HG03025 (cell line): ENCODE data around the gene SCN8A.

Source experiments
- ATAC-seq: cut with Tn5 transposase; IDR thresholded peaks from one replicate; pipeline ENCODE4 v1.9.1; 2021; ENCODE audit warnings: mild to moderate bottlenecking, moderate library complexity; ENCODE audit not compliant: unreplicated experiment, low FRiP score

Gene SCN8A

DNA sequence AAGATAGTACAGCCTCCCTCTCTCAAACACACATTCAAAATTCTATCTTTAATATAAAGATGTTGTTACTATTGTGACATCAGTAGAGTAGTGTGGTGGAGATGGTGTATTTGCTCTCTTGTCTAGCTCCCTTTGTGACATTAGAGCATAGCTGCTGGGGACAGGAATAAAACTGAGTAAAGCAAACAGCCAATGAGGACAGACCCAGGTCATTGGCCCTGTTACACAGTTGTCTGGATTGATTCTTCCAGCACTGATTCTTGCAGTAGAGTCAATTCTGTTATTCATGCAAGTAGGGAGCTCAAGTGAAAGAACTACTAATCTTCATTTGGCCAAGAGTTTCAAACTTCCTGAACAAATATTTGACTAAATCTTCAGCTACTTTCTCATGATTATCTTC is 72.4 kb downstream of the SCN8A start:
- ATAC-seq = no peak

GRCh38 chr12:51666696-51667095 is 75.7 kb downstream of the SCN8A start:
- ATAC-seq = no peak

DNA sequence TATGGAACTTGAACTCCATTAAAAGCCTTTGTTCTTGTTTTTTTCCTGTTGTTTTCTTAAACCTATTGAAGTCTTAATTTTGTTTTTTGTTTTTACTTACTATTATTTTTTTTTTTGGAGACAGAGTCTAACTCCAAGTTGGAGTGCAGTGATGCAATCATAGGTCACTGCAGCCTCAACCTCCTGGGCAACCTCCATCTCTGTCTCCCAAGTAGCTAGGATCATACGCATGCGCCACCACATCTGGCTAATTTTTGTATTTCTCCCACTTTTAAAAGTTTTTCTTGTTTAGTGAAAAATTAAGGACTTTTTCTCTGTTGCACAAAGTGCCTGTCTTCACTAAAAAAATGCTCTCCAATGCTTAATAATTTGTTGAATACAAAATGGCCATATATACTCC is 76.2 kb downstream of the SCN8A start:
- ATAC-seq = no peak

- no peak for ATAC-seq
Measured at GRCh38 chr12:51669271-51669670, 78.2 kb downstream of the SCN8A start.

GRCh38 chr12:51669996-51670395 is 79.0 kb downstream of the SCN8A start:
- ATAC-seq = no peak

DNA sequence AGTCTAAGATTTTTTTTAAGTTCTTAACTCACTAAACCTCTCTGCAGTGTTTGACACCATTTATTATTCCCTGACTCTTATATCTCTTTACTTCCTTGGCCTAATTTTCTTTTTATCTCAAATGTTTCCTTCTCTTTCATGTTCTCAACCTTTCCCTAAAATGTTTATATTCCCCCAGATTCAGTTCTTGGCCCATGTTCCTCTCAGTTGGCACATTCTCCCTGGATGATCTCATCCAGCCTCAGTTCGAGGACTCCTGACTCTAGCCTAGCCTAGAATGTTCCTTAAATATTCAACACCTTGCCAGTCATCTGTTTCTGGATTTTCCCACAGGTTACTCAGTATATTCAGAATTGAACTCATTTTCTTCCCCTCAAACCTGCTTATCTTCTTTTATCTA is 81.3 kb downstream of the SCN8A start:
- no peak for ATAC-seq

DNA sequence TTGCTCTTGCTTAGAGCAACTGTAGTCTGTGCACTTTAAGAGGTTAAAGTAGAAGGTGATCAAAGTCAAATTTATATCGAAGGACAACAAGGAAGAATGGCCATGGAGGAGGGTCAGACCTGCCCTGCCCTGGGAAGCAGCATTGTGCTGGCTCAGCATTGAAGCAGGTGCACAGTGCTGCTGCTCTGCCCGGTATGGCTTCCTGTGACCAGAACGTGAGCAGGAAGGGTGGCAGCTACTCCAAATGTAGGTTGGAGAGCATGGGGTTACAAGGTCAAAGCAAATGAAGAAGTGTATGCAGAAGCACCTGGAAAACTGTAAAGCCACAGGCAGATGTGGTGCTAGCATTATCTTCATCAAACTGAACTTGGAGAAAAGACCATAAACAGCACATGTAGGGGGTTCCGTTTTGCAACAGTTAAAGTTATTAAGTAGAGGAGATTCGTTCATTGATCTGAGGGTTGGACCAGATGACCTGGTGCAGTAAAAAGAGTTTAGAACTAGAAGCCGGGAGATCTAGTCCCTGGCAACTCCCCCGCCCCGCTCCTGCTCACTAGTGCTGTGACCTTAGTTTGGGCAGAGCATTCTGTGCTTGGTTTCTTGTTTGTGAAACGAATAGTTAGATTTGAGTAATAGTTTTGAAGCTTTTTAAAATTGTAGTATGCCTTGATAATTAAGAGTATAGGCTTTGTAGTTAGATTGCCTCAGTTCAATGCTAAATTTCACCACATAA is 84.2 kb downstream of the SCN8A start:
- ATAC-seq = no peak

DNA sequence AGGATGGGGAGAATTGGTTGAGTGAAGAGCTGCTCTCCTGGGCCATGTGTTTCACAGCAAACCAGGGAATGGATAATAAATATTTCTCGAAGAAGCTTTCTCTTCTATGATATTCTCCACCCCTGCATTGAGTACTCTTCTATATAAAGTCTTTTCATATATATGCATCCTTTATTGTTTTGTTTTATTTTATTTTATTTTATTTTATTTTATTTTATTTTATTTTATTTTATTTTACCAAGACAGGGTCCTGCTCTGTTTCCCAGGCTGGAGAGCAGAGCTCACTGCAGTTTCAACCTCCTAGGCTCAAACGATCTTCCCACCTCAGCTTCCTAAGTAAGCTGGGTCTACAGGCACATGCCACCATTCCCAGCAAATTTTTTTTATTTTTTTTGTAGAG is 85.8 kb downstream of the SCN8A start:
- ATAC-seq = no peak

GRCh38 chr12:51677284-51677968 is 86.4 kb downstream of the SCN8A start:
- ATAC-seq = no peak

DNA sequence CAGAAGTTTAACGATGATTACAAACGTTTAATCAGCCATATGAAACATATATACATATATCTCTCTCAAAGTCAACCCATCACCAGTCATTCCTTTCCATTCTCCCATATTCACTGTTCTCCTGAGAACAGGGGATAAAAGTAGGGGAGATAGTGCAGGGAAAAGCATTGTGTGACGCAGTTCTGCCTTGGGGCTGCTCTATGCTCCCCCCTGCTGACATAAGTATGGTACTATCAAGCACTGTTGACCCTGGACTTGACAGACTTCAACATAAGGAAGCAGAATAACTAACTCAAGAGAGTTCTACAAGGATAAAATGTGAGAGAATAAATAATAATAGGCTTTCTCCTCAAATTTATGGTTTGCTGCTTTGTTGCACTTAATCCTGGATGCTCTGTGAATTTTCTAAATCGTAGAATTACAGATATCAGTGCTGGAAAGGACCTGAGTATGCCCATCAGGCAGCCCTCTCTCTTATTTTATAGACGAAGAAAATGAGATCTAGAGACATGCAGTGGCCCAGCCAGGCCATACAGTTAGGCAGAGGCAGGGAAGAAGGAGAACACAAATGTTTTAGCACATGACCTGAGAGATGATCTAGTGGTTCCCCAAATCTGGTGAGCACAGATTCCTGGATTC is 87.2 kb downstream of the SCN8A start:
- no peak for ATAC-seq

GRCh38 chr12:51682981-51683380 is 91.9 kb downstream of the SCN8A start:
- ATAC-seq = no peak

DNA sequence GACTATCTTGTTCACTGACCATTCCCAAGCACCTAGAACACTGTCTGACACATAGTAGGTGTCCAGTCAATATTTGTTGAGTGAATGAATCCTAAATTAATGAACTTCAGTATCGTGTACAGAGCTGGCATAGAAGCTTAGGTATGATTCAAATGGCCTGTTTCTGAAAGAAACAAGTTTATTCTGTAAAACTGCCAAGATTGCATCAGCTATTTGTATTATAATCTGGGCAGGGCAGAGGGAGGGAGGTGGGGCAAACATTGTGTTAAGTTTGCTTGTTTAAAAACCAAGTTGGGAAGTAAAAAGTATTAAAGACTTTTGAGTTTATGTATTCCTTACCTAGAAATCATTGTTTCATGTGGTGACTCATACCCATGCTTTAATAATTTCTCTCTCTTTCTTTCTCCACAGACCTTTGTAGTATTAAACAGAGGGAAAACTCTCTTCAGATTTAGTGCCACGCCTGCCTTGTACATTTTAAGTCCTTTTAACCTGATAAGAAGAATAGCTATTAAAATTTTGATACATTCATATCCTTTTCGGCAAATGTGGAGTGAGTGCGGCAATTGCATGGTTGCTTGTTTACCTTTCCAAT is 92.8 kb downstream of the SCN8A start:
- ATAC-seq = no peak

DNA sequence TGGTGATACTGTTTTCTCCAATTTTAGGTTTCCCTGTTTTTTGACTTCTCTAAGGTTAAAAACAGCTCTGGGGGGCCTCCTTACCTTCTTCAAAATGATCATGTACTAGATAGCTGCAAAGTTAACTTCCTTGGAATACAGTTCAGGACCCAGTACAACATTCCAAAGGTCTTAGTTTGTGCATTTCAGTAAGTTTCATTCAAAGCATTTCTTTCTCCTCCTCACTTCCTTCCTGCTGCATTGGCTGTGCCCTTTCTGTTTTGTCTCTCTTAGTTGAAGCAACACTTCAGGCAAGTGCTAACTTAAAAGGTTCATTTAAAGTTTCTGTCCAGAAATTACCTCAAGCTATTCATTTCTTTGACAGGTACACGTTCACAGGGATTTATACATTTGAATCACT is 95.7 kb downstream of the SCN8A start:
- no peak for ATAC-seq

- no peak for ATAC-seq
Measured at GRCh38 chr12:51687177-51687576, 96.1 kb downstream of the SCN8A start.

DNA sequence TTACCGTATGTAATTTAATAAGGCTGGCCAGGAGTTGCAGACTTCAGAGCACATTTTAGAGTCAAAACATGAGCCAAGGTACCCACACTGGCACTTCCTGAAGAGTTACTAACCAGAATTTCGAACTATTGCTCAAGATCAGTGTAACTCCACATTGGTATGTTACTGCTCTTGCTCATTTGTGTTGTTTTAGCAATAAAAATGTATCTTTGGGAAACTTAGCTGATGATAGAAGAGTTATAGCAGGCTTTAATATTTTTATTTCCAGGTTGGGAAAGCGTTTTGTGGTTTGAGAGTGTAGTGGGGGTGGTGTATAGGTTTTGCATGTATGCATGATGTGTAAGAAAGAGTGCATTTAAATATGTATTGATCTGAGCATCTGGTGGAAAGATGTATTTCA is 96.6 kb downstream of the SCN8A start:
- no peak for ATAC-seq

DNA sequence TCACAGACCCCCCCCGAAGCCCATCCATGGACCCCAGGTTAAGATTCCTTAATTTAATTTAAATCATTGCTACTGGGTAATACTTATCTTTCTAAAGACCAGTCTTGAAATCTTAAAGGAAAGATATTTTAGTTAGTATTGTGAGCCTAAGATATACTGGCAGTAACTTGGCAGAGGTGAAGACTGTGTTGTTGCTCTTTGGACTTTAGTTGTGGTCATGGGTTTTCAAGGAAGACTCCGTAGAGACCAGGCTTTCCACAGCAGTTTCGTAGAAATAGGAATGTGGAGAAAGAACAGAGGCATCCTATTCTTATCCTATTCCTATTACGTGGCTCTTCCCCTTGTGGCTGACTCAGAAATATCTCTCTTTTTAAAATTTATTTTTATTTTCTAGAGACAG is 99.0 kb downstream of the SCN8A start:
- ATAC-seq = no peak

- no peak for ATAC-seq
Measured at GRCh38 chr12:51692016-51692415, 101.0 kb downstream of the SCN8A start.

DNA sequence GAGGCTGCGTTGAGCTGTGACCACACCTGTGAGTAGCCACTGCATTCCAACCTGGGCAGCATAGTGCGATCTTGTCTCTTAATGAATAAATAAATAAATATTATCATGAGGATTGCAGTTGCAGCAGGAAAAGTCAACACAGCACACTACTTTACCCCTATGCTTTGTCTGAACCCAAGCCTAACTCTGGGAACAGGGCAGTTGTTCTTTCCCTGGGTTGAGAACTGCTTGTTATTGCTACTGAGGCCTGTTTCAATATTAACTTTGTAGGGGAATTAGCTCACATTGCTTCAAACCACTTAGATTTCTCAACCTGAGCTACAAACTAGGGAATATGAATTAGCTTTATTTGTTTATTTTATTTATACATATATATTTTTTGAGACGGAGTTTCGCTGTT is 102.5 kb downstream of the SCN8A start:
- no peak for ATAC-seq

DNA sequence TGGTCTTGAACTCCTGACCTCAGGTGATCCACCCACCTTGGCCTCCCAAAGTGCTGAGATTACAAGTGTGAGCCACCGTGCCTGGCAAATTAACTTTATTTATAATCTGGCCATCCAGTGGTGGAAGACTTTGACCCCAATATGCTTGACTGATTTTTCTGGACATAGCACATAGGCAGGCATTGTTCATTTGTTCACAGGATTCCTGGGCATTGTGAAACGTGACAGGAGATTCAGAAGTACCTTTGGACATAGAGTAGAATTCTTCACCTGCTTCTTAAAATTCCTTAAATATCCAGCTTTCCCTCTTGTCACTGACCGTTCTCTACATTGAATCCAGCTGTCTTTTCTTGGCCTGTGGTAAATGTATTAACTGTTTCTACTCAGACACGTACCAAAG is 103.1 kb downstream of the SCN8A start:
- no peak for ATAC-seq

GRCh38 chr12:51695241-51696010 is 104.4 kb downstream of the SCN8A start:
- no peak for ATAC-seq

- ATAC-seq = no peak
Measured at GRCh38 chr12:51699219-51699618, 108.2 kb downstream of the SCN8A start.
